H1 (cell line): ENCODE data around the gene FNDC11. TPM values are rescaled to one million over a fixed set of nuclear protein-coding genes. Genes with fewer than 3 reads are reported as not detected.

Source experiments
- KDM1A ChIP-seq: fragments of 200-600, 300-600 bp; sonication (generic); IDR thresholded peaks from 2 replicates; pipeline ENCODE4 v1.7.1; 2016; ENCODE audit warnings: mild to moderate bottlenecking, low read length, borderline replicate concordance
- polyA plus RNA-seq, 7 experiments: library from polyadenylated mRNA; depleted of rRNA in 3 of 7; stranded (reverse) in 5 of 7; unstranded in 2 of 7; fragments of >200 nt in 5 of 7; fragments of 200-250 nt in 2 of 7; gene quantifications; 1 replicate in 5 of 7; 2 replicates in 1 of 7; 4 replicates in 1 of 7; pipeline versions ENCODE4 v1.2.1 to v1.2.3, GENCODE V29; 2011 to 2013; ENCODE audit warnings: missing spikeins in 2 of 7, mixed read lengths in 2 of 7
- total RNA-seq: library from RNA; stranded (reverse); fragmentation: NEBNext Ultra II Directional; extraction: Animal tissue kit (Norgen Biotek cat#: 25700); gene quantifications from 2 replicates; pipeline ENCODE4 v1.2.1, GENCODE V29; 2021
- TF ChIP-seq, protein P1 (sequence below): fragments of 300-600 bp; sonication (generic); IDR thresholded peaks from 2 replicates; pipeline ENCODE4 v1.7.1; 2012; ENCODE audit warnings: low read length, moderate library complexity, mild to moderate bottlenecking, inconsistent platforms; ENCODE audit not compliant: insufficient replicate concordance

The FNDC11 gene
- total and polyA plus RNA-seq, 2 of the 8 experiments (the other 6 are each of a cell fraction or from before 2014, with no cell fraction given), result 2.6 to 8.8 TPM

DNA sequence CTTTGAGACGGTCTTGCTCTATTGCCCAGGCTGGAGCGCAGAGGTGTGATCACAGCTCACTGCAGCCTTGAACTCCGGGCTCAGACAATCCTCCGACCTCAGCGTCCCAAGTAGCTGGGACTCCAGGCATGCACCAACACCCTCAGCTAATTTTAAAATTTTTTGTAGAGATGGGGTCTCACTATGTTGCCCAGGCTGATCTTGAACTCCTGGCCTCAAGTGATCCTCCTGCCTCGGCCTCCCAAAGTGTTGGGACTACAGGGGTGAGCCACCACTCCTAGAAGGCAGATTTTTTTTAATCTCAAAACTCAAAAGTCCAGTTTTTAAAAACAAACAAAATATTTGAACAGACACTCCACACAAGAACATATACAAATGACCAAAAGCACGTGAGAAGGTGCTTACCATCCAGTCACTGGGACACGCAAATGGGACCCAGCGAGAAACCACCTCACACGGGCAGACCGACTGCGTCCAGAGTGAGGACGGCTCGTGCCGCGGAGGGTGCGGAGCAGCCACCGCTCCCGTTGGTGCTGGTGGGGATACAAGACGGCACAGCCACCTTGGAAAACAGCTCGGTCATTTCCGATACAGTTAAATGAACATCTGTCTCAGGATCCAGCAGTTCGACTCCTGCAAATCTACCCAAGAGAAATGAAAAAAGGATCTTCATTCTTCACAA lies 28.6 kb downstream of the FNDC11 start (continued):
- TF ChIP-seq, protein P1, sequence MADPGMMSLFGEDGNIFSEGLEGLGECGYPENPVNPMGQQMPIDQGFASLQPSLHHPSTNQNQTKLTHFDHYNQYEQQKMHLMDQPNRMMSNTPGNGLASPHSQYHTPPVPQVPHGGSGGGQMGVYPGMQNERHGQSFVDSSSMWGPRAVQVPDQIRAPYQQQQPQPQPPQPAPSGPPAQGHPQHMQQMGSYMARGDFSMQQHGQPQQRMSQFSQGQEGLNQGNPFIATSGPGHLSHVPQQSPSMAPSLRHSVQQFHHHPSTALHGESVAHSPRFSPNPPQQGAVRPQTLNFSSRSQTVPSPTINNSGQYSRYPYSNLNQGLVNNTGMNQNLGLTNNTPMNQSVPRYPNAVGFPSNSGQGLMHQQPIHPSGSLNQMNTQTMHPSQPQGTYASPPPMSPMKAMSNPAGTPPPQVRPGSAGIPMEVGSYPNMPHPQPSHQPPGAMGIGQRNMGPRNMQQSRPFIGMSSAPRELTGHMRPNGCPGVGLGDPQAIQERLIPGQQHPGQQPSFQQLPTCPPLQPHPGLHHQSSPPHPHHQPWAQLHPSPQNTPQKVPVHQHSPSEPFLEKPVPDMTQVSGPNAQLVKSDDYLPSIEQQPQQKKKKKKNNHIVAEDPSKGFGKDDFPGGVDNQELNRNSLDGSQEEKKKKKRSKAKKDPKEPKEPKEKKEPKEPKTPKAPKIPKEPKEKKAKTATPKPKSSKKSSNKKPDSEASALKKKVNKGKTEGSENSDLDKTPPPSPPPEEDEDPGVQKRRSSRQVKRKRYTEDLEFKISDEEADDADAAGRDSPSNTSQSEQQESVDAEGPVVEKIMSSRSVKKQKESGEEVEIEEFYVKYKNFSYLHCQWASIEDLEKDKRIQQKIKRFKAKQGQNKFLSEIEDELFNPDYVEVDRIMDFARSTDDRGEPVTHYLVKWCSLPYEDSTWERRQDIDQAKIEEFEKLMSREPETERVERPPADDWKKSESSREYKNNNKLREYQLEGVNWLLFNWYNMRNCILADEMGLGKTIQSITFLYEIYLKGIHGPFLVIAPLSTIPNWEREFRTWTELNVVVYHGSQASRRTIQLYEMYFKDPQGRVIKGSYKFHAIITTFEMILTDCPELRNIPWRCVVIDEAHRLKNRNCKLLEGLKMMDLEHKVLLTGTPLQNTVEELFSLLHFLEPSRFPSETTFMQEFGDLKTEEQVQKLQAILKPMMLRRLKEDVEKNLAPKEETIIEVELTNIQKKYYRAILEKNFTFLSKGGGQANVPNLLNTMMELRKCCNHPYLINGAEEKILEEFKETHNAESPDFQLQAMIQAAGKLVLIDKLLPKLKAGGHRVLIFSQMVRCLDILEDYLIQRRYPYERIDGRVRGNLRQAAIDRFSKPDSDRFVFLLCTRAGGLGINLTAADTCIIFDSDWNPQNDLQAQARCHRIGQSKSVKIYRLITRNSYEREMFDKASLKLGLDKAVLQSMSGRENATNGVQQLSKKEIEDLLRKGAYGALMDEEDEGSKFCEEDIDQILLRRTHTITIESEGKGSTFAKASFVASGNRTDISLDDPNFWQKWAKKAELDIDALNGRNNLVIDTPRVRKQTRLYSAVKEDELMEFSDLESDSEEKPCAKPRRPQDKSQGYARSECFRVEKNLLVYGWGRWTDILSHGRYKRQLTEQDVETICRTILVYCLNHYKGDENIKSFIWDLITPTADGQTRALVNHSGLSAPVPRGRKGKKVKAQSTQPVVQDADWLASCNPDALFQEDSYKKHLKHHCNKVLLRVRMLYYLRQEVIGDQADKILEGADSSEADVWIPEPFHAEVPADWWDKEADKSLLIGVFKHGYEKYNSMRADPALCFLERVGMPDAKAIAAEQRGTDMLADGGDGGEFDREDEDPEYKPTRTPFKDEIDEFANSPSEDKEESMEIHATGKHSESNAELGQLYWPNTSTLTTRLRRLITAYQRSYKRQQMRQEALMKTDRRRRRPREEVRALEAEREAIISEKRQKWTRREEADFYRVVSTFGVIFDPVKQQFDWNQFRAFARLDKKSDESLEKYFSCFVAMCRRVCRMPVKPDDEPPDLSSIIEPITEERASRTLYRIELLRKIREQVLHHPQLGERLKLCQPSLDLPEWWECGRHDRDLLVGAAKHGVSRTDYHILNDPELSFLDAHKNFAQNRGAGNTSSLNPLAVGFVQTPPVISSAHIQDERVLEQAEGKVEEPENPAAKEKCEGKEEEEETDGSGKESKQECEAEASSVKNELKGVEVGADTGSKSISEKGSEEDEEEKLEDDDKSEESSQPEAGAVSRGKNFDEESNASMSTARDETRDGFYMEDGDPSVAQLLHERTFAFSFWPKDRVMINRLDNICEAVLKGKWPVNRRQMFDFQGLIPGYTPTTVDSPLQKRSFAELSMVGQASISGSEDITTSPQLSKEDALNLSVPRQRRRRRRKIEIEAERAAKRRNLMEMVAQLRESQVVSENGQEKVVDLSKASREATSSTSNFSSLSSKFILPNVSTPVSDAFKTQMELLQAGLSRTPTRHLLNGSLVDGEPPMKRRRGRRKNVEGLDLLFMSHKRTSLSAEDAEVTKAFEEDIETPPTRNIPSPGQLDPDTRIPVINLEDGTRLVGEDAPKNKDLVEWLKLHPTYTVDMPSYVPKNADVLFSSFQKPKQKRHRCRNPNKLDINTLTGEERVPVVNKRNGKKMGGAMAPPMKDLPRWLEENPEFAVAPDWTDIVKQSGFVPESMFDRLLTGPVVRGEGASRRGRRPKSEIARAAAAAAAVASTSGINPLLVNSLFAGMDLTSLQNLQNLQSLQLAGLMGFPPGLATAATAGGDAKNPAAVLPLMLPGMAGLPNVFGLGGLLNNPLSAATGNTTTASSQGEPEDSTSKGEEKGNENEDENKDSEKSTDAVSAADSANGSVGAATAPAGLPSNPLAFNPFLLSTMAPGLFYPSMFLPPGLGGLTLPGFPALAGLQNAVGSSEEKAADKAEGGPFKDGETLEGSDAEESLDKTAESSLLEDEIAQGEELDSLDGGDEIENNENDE, result no peak
- no peak for TF ChIP-seq KDM1A
